ENCODE data around the gene IL4. TPM values are rescaled to one million over a fixed set of nuclear protein-coding genes. Genes with fewer than 3 reads are reported as not detected.

Gene IL4
- total RNA-seq (2014; rRNA removed; shearing (Covaris generic)) (not detected in 2 replicates), polyA plus RNA-seq (2016; fragmentation: Nextera tagmentation; extraction: Ambion mirVana) (not detected in 2 replicates)
- long read RNA-seq: 0 reads

DNA sequence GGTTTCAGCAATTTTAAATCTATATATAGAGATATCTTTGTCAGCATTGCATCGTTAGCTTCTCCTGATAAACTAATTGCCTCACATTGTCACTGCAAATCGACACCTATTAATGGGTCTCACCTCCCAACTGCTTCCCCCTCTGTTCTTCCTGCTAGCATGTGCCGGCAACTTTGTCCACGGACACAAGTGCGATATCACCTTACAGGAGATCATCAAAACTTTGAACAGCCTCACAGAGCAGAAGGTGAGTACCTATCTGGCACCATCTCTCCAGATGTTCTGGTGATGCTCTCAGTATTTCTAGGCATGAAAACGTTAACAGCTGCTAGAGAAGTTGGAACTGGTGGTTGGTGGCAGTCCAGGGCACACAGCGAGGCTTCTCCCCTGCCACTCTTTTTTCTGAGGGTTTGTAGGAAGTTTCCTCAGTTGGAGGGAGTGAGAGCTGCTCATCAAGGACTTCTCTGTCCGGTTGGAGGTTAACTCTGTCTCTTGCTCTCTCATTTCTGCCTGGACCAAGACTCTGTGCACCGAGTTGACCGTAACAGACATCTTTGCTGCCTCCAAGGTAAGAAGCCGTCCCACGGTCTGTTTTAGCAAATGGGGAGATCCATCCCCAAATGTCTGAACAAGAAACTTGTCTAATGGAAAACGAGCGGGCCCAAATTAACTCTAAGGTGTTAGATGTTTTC lies at the start of gene IL4:
IL4 (plus strand) TSS at position 51 of the 692 bp plus-strand sequence; CDS start at position 113, 62 bp downstream.
- Mint-ChIP-seq H3K4me3 (no peak within 1 kb of the TSS; the same call in 2 of the 3 replicates), H3K27me3 (ENCODE audit: insufficient read depth, low read depth, poor library complexity) (peaks cover 2% of the 10 kb centered on the region), H3K27ac (no peak within 1 kb of the TSS), H3K36me3 (ENCODE audit: low read depth) (no peaks in the 10 kb centered on the region; the same call in 2 of the 3 replicates), H3K9me3 (no peaks in the 10 kb centered on the region; the same call in 2 of the 3 replicates), H3K4me1 (peaks cover 3% of the 10 kb centered on the region; the same call in 1 of the 3 replicates)
- Histone ChIP-seq H3K4me3 (no peak within 1 kb of the TSS), H3K79me2 (replicated peaks; ENCODE audit: insufficient read depth) (no peaks in the 10 kb centered on the region), H3K36me3 (ENCODE audit: insufficient read depth) (no peaks in the 10 kb centered on the region), H3F3A (replicated peaks; ENCODE audit: low read depth) (no peaks in the 10 kb centered on the region), H3K27me3 (ENCODE audit: insufficient read depth) (no peaks in the 10 kb centered on the region), H3K27ac (ENCODE audit: low read depth) (no peak within 1 kb of the TSS), H3K4me1 (ENCODE audit: insufficient read depth) (no peaks in the 10 kb centered on the region), H3K4me2 (no peak within 1 kb of the TSS), H4K20me1 (replicated peaks; ENCODE audit: insufficient read depth) (no peaks in the 10 kb centered on the region), H2AFZ (peak within 1 kb of the TSS; percentile 76; the same call in 1 of the 2 replicates), H3K9me2 (ENCODE audit: insufficient read depth) (peaks cover 2% of the 10 kb centered on the region; the same call in 1 of the 2 replicates)
- DNase-seq (ENCODE audit: low spot score): no peak
- TF ChIP-seq, protein P1, sequence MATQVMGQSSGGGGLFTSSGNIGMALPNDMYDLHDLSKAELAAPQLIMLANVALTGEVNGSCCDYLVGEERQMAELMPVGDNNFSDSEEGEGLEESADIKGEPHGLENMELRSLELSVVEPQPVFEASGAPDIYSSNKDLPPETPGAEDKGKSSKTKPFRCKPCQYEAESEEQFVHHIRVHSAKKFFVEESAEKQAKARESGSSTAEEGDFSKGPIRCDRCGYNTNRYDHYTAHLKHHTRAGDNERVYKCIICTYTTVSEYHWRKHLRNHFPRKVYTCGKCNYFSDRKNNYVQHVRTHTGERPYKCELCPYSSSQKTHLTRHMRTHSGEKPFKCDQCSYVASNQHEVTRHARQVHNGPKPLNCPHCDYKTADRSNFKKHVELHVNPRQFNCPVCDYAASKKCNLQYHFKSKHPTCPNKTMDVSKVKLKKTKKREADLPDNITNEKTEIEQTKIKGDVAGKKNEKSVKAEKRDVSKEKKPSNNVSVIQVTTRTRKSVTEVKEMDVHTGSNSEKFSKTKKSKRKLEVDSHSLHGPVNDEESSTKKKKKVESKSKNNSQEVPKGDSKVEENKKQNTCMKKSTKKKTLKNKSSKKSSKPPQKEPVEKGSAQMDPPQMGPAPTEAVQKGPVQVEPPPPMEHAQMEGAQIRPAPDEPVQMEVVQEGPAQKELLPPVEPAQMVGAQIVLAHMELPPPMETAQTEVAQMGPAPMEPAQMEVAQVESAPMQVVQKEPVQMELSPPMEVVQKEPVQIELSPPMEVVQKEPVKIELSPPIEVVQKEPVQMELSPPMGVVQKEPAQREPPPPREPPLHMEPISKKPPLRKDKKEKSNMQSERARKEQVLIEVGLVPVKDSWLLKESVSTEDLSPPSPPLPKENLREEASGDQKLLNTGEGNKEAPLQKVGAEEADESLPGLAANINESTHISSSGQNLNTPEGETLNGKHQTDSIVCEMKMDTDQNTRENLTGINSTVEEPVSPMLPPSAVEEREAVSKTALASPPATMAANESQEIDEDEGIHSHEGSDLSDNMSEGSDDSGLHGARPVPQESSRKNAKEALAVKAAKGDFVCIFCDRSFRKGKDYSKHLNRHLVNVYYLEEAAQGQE (IDR thresholded peaks at IDR 0.05; ENCODE audit: unreplicated experiment): no peak
- TF ChIP-seq STAT1 (IDR thresholded peaks at IDR 0.05; ENCODE audit: unreplicated experiment) (no peak), CREB1 (CRISPR knock-in tag; IDR thresholded peaks at IDR 0.05; ENCODE audit: low read depth) (no peak)
- no peak for ATAC-seq

DNA sequence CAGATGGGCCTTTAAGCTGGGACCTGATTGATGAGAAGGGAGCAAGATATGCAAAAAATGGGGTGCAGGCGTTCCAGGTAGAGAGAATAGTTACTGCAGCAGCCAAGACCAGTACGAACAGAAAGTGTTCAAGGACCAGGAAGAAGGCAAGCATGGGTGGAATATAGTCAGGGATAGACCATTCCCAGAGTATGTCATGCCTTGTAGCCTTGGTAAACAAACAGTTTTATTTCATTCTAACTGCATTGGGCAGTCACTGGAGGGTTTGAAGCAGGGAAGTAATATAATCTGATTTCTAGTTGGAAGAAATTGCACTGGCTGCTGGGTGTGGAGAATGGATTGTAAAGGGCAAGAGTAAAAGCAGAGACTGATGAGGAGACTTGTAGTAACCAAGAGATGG lies 46.3 kb upstream of the IL4 start:
- Histone ChIP-seq H3K27me3 (ENCODE audit: insufficient read depth) (no peaks in the 10 kb centered on the region), H2AFZ (no peak overlapping the region), H3K4me2 (no peak overlapping the region), H3K27ac (ENCODE audit: low read depth) (no peak overlapping the region), H3K4me1 (ENCODE audit: insufficient read depth) (no peaks in the 10 kb centered on the region), H3K9me2 (ENCODE audit: insufficient read depth) (no peaks in the 10 kb centered on the region), H3K79me2 (replicated peaks; ENCODE audit: insufficient read depth) (no peaks in the 10 kb centered on the region), H3F3A (replicated peaks; ENCODE audit: low read depth) (no peaks in the 10 kb centered on the region), H3K4me3 (no peak overlapping the region), H4K20me1 (replicated peaks; ENCODE audit: insufficient read depth) (peaks cover 4% of the 10 kb centered on the region), H3K36me3 (ENCODE audit: insufficient read depth) (no peaks in the 10 kb centered on the region)
- ATAC-seq (no peak), DNase-seq (ENCODE audit: low spot score) (no peak)
- no peak overlapping the region for H3K27ac Mint-ChIP-seq
- H3K27me3 Mint-ChIP-seq (ENCODE audit: insufficient read depth, low read depth, poor library complexity): no peaks in the 10 kb centered on the region
- H3K4me1 Mint-ChIP-seq: no peaks in the 10 kb centered on the region
- H3K4me3 Mint-ChIP-seq: no peak overlapping the region
- no peaks in the 10 kb centered on the region for H3K9me3 Mint-ChIP-seq
- H3K36me3 Mint-ChIP-seq (ENCODE audit: low read depth): 0 out of 3 replicates have a peak, but pooled peaks cover 6% of the 10 kb centered on the region
- TF ChIP-seq STAT1 (IDR thresholded peaks at IDR 0.05; ENCODE audit: unreplicated experiment) (no peak), EZH2phosphoT487 (IDR thresholded peaks at IDR 0.05; ENCODE audit: unreplicated experiment) (no peak), NANOG (IDR thresholded peaks at IDR 0.05; ENCODE audit: borderline replicate concordance) (no peak), ZNF331 (CRISPR knock-in tag; IDR thresholded peaks at IDR 0.05; ENCODE audit: low read depth) (no peak), ZNF114 (CRISPR knock-in tag; IDR thresholded peaks at IDR 0.05) (no peak), CREB1 (CRISPR knock-in tag; IDR thresholded peaks at IDR 0.05; ENCODE audit: low read depth) (no peak)
- TF ChIP-seq, protein P2, sequence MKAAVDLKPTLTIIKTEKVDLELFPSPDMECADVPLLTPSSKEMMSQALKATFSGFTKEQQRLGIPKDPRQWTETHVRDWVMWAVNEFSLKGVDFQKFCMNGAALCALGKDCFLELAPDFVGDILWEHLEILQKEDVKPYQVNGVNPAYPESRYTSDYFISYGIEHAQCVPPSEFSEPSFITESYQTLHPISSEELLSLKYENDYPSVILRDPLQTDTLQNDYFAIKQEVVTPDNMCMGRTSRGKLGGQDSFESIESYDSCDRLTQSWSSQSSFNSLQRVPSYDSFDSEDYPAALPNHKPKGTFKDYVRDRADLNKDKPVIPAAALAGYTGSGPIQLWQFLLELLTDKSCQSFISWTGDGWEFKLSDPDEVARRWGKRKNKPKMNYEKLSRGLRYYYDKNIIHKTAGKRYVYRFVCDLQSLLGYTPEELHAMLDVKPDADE (IDR thresholded peaks at IDR 0.05): no peak
- TF ChIP-seq, protein P3, sequence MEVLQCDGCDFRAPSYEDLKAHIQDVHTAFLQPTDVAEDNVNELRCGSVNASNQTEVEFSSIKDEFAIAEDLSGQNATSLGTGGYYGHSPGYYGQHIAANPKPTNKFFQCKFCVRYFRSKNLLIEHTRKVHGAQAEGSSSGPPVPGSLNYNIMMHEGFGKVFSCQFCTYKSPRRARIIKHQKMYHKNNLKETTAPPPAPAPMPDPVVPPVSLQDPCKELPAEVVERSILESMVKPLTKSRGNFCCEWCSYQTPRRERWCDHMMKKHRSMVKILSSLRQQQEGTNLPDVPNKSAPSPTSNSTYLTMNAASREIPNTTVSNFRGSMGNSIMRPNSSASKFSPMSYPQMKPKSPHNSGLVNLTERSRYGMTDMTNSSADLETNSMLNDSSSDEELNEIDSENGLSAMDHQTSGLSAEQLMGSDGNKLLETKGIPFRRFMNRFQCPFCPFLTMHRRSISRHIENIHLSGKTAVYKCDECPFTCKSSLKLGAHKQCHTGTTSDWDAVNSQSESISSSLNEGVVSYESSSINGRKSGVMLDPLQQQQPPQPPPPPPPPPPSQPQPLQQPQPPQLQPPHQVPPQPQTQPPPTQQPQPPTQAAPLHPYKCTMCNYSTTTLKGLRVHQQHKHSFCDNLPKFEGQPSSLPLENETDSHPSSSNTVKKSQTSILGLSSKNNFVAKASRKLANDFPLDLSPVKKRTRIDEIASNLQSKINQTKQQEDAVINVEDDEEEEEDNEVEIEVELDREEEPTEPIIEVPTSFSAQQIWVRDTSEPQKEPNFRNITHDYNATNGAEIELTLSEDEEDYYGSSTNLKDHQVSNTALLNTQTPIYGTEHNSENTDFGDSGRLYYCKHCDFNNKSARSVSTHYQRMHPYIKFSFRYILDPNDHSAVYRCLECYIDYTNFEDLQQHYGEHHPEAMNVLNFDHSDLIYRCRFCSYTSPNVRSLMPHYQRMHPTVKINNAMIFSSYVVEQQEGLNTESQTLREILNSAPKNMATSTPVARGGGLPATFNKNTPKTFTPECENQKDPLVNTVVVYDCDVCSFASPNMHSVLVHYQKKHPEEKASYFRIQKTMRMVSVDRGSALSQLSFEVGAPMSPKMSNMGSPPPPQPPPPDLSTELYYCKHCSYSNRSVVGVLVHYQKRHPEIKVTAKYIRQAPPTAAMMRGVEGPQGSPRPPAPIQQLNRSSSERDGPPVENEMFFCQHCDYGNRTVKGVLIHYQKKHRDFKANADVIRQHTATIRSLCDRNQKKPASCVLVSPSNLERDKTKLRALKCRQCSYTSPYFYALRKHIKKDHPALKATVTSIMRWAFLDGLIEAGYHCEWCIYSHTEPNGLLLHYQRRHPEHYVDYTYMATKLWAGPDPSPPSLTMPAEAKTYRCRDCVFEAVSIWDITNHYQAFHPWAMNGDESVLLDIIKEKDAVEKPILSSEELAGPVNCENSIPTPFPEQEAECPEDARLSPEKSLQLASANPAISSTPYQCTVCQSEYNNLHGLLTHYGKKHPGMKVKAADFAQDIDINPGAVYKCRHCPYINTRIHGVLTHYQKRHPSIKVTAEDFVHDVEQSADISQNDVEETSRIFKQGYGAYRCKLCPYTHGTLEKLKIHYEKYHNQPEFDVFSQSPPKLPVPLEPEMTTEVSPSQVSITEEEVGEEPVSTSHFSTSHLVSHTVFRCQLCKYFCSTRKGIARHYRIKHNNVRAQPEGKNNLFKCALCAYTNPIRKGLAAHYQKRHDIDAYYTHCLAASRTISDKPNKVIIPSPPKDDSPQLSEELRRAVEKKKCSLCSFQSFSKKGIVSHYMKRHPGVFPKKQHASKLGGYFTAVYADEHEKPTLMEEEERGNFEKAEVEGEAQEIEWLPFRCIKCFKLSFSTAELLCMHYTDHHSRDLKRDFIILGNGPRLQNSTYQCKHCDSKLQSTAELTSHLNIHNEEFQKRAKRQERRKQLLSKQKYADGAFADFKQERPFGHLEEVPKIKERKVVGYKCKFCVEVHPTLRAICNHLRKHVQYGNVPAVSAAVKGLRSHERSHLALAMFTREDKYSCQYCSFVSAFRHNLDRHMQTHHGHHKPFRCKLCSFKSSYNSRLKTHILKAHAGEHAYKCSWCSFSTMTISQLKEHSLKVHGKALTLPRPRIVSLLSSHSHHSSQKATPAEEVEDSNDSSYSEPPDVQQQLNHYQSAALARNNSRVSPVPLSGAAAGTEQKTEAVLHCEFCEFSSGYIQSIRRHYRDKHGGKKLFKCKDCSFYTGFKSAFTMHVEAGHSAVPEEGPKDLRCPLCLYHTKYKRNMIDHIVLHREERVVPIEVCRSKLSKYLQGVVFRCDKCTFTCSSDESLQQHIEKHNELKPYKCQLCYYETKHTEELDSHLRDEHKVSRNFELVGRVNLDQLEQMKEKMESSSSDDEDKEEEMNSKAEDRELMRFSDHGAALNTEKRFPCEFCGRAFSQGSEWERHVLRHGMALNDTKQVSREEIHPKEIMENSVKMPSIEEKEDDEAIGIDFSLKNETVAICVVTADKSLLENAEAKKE (CRISPR knock-in tag; IDR thresholded peaks at IDR 0.05): no peak
